ENCODE measurements around the gene OPA1.
"Not testable (repeated sequence)": the region's sequence is repeated elsewhere in the genome, so short reads cannot be mapped to it uniquely, and the experiment has no call there.

Gene OPA1

GRCh38 chr3:193593668-193594030 is 641 bp downstream of the OPA1 start:
- no peak for FAIRE-seq

- no peak for FAIRE-seq
These were observed 2.1 kb downstream of the OPA1 start for GRCh38 chr3:193594946-193595689.

- FAIRE-seq: no peak
These were observed 3.0 kb downstream of the OPA1 start for GRCh38 chr3:193595939-193596487.

- no peak for FAIRE-seq
These were observed 5.2 kb downstream of the OPA1 start for GRCh38 chr3:193598202-193598601.

- FAIRE-seq: no peak
These were observed 6.4 kb downstream of the OPA1 start for GRCh38 chr3:193599393-193599792.

- FAIRE-seq: peak; percentile 83
These were observed 12.9 kb downstream of the OPA1 start for GRCh38 chr3:193605876-193606275.

GRCh38 chr3:193606892-193607291 is 13.9 kb downstream of the OPA1 start:
- FAIRE-seq: not testable (repeated sequence)

- FAIRE-seq: not testable (repeated sequence)
These were observed 17.5 kb downstream of the OPA1 start for GRCh38 chr3:193610516-193610915.

- FAIRE-seq: no peak
These were observed 21.4 kb downstream of the OPA1 start for GRCh38 chr3:193614430-193614829.

- no peak for FAIRE-seq
These were observed 24.6 kb downstream of the OPA1 start for GRCh38 chr3:193617628-193618027.

- no peak for FAIRE-seq
These were observed 27.0 kb downstream of the OPA1 start for GRCh38 chr3:193620057-193620456.

- no peak for FAIRE-seq
These were observed 27.6 kb downstream of the OPA1 start for GRCh38 chr3:193620650-193621049.

- no peak for FAIRE-seq
These were observed 28.1 kb downstream of the OPA1 start for GRCh38 chr3:193621127-193621526.

GRCh38 chr3:193630005-193630404 is 37.0 kb downstream of the OPA1 start:
- no peak for FAIRE-seq

- no peak for FAIRE-seq
These were observed 44.8 kb downstream of the OPA1 start for GRCh38 chr3:193637831-193638230.

GRCh38 chr3:193638833-193639232 is 45.8 kb downstream of the OPA1 start:
- FAIRE-seq: no peak

- no peak for FAIRE-seq
These were observed 47.2 kb downstream of the OPA1 start for GRCh38 chr3:193640165-193640715.

- no peak for FAIRE-seq
These were observed 47.9 kb downstream of the OPA1 start for GRCh38 chr3:193640728-193641439.

GRCh38 chr3:193641440-193641775 is 48.4 kb downstream of the OPA1 start:
- FAIRE-seq: no peak

- no peak for FAIRE-seq
These were observed 52.8 kb downstream of the OPA1 start for GRCh38 chr3:193645806-193646205.

GRCh38 chr3:193648542-193649076 is 55.6 kb downstream of the OPA1 start:
- no peak for FAIRE-seq

- FAIRE-seq: no peak
These were observed 57.6 kb downstream of the OPA1 start for GRCh38 chr3:193650585-193650984.

- no peak for FAIRE-seq
These were observed 62.9 kb downstream of the OPA1 start for GRCh38 chr3:193655831-193656433.

Measured in TTC549 (cell line).